ENCODE measurements around the gene NOD1. TPM values are rescaled to one million over a fixed set of nuclear protein-coding genes. Genes with fewer than 3 reads are reported as not detected.
"Not testable (repeated sequence)": the region's sequence is repeated elsewhere in the genome, so short reads cannot be mapped to it uniquely, and the experiment has no call there.

The NOD1 gene
- total RNA-seq, 1 experiment from 2014 or later: 17.5 TPM

DNA sequence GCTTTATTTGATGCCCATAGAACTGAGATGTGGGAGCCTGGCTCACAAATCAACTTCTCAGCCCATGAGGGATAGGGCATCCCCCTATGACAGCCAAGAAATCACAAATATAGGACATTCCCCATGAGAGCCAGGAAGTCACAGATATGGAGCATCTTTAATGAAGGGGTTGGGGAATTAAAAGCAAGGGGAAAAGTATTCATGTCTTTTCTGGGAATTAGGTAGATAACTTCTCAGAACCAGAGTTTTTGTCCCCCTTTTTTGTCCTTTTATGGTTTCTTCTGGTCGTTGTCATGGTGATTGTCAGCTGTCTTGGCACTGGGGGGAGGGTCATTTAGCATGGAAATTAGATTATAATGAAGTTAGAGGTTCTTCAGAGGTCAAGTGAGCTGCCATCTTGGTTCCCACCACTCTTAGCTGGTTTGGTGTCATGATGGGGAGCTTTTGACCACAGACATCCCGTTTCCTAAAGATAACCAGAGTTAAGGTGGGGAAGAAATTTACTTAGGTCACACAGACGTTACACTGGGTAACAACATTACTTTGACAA, 56.9 kb downstream of the NOD1 start:
- DNase-seq (ENCODE audit: low read depth): no peak

DNA sequence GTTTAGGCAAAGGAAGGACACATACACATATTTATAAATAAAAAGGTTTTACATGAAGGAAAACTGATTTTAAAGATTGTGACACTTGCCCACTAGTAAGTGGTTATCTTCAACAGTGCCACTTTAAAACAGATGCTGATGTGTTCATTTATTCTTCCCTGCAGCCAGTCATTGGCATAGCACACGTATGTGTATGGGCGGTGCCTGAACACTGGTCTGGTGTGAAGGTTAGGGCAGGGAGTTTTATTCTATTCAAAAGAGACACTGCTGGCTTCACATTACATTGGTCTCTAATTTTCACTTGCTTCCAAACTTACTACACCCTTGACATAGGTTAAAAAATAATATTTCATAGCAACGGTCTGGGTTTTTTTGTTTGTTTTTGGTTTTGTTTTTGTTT, 57.9 kb downstream of the NOD1 start:
- DNase-seq (ENCODE audit: low read depth): no peak

DNA sequence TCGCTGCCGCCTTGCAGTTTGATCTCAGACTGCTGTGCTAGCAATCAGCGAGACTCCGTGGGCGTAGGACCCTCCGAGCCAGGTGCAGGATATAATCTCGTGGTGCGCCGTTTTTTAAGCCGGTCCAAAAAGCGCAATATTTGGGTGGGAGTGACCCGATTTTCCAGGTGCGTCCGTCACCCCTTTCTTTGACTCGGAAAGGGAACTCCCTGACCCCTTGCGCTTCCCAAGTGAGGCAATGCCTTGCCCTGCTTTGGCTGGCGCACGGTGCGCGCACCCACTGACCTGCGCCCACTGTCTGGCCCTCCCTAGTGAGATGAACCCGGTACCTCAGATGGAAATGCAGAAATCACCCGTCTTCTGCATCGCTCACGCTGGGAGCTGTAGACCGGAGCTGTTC, 58.5 kb downstream of the NOD1 start:
- DNase-seq (ENCODE audit: low read depth): not testable (repeated sequence)

DNA sequence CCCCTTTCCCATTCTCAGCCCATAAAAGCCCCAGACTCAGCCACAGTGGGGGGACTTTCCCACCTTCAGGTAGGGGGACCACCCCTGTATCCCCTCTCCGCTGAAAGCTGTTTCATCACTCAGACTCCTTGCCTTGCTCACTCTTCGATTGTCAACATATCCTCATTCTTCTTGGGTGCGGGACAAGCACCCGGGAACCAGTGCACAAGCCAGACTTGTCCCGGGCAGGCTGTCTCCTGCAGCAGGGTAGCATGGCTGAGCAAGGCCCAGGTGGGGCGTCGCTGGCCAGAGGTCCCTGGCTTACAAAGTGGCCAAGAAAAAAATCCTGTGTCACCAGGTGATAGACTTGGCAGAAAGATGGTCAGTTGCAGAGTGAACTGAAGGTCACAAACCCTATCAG, 64.7 kb downstream of the NOD1 start:
- no peak for DNase-seq (ENCODE audit: low read depth)

DNA sequence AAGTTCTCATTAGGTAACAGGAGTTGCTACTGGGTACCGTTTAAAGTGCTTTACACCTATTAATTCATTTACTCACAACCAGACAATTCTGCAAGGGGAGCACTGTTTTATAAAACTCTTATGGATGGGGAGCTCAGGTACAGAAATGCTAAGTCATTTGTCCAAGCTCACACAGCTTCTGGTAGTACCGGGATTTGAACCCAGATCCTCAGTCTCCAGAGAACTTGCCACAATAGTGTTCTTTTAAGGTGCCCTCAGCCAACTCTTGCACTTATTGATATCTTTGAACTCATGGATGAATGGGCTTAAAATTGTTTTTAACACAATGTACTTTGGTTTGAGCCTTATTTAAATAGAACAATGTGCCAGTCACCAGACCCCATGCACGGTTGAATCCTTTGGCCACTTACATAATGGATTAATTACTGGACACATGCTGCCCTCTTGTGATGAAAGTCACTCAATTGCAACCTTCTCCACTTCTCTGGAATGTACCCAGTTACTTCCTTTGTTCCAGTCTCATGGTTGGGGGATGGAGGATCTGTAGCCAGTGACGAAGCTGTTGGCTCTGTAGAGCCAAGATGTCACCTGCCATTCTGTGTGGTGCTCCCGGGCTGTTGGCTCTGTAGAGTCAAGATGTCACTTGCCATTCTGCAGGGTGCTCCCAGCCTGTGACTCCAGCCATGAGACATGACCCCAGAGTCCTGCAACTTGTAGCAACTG, 65.6 kb downstream of the NOD1 start:
- DNase-seq (ENCODE audit: low read depth): peak; percentile 93

DNA sequence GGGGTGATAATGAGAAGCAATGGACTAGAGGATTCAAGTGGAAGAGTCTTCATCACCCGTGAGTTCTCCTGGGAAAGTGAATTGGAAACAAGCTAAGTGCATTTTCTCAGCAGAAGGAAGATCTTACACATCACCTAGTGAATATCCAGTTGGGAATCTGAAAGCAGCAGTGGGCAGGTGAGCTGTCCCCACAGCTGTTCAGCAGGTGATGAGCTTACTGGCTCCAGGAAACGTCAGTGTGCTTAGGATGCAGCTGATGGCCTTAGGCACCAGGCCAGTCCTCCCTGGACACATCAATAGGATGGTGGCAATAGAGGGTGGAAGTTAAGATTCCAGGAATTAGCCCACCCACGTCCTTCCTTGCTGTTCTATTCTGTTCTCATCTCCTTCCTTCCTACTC, 66.7 kb downstream of the NOD1 start:
- DNase-seq (ENCODE audit: low read depth): no peak

DNA sequence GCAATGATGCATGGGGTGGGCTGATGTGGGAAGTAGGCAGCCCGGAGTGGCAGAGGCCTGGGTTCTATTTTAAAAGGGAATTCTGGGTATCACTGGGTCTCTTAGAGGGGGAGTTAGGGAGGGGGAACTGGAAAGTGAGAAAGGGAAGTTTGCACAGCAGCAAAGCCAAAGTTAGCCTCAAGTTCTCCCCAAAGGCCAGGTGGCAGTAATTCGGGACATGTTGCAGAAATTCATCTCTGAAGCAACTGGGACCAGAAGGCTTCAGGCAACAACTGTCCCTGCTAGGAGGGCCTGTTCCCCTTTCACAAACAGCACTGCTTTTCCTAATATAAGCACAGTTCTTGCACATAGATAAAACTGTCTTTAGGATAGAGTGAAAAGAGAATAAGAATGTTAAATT, 67.4 kb downstream of the NOD1 start:
- DNase-seq (ENCODE audit: low read depth): no peak

DNA sequence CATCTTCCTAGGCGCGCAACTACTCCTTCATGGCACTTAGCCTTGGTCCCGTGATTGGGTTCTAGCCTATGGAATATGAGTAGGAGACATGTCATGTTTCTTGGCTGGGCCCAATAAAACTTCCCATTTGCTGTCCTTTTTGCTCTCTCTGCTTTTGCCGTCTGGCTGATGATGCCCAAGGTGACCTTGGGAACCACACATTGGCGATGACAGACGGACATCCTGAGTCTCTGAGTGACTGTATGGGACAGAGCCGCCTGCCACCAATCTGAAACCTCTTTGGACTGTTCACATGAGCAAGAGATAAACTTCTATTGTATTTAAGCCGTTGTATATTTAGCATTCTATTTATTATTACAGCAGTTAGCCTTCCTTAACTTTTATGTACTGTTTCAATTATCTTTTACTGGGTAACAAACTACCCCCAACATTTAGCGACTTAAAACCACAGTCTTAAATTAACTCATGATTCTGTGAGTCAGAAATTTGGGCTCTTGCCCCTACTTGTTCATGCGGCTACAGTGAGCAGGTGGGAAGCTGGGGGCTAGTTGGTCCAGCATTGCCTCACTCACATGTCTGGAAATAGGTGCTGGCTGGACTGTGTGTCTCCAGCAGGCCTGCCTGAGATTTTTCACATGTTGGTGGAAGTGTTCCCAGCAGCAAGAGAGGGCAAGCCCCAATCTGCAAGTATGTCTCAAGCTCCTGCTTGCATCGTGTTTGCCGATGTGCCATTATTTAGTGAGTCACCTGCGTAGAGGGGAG, 71.7 kb downstream of the NOD1 start:
- peak; percentile 81 for DNase-seq (ENCODE audit: low read depth)

DNA sequence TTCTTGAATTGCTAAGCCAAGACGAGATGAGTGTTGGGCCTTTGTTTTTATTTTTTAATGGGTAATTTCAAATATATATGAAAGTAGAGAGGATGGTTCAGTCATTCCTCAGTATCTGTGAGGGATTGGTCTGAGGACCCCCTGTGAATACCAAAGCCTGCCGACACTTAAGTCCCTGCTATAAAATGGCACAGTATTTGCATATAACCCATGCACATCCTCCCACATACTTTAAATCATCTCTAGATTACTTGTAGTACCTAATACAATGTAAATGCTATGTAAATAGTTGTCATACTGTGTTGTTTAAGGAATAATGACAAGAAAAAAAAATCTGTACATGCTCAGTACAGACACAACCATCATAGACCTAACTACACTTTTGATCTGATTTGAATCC, 73.4 kb downstream of the NOD1 start:
- DNase-seq (ENCODE audit: low read depth): no peak

DNA sequence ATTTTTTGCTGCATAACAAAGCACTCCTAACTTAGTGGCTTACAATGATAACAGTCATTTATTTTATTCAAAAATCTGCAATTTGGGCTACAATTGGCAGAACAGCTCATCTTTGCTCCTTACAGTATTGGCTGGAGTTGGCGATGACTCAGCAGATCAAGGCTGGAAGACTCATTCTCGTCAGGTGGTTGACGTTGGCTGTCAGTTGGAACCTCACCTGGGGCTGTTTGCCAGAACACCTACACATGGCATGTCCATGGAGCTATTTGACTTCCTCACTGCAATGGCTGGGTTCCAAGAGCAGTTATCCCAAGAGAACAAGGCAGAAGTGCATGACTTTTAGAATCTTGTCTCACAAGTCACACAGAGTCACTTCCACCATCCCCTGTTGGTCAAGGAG, 75.1 kb downstream of the NOD1 start:
- no peak for DNase-seq (ENCODE audit: low read depth)

DNA sequence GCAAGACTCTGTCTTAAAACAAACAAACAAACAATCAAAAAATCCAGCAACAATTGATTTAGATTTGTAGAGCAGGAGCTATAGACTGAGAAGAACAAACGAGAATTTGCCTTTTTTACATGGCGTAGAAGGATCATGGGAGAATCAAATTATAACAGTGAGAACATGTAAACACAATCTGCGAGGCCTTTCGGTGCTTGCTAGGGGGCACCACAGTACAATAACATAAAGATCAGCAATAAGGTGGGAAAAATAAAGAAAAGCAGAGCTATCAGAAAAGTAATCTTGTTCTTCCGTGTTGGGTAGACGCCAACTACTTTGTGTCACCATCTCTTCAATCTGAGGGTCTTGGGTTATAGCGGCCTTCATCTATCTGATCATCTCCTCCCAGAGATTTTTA, 82.2 kb downstream of the NOD1 start:
- no peak for DNase-seq (ENCODE audit: low read depth)

DNA sequence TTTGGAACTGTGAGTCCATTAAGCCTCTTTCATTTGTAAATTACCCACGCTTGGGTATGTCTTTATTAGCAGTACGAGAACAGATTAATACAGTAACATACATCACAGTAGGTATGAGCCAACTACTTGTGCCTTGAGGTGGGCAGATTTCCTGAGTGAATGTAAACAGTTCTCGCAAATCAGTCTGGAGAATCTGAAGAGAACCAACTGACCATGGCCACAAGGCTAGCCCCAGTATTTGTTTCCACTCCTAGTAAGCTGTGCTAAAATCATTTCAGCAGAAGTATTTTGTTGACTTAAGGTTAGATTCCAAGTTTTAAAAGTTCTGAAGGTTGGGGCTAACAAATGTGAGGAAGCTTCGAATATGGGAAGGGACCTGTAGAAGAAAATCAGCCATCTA, 82.9 kb downstream of the NOD1 start:
- no peak for DNase-seq (ENCODE audit: low read depth)

DNA sequence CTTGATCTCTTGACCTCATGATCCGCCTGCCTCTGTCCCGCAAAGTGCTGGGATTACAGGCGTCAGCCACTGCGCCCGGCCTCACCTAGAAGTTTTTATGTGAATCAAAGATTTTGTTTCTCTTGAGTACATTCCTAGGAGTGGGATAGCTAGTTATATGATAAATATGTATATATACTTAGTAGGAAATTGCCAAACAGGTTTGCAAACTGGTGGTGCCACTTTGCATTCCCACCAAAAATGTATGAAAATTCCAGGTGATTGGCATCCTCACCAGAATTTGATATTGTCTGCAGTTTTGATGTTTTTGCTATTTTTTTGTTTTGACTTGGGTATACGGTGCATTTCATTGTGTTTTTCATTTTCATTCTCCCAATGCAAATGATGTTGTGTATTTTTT, 86.8 kb downstream of the NOD1 start:
- DNase-seq (ENCODE audit: low read depth): no peak

DNA sequence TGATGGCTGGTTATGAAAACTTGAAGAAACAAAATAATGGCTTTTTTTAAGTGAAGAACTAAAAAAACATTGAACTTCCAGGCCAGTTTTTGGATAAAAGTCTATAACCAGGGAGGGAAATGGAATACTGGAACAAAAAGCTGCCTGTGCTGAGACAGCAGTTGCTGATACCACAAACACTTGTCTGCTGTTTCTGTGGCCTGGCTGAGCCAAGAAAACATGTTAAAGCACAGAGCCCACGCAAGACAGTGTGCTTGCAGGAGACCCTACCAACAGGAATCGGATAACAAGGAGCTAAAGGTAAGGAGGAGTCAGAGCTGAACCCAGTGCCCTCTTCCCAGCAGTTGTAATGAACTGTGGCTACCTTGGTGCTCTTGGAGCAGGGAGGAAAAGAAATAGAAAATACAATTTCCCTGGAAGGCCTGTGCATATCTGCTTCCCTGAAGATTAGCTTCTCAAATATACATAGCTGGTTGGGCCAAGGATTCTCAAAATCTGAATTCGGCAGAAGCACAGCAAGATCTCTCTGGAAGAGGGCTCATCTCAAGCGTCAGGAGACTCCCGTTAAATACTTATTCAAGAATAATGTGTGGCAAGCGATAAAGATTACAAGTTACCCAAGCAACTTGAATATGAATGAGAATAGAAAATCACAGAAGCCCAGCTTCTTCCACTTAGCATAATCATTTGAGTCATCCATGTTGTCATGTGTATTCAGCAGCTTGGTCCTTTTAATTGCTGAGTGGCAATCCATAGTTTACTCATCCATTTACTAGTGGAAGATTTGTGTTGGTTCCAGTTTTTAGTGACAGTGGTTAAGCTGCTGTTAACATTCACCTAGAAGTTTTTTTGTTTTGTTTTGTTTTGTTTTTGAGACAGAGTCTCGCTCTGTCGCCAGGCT, 87.6 kb downstream of the NOD1 start:
- DNase-seq (ENCODE audit: low read depth): no peak

DNA sequence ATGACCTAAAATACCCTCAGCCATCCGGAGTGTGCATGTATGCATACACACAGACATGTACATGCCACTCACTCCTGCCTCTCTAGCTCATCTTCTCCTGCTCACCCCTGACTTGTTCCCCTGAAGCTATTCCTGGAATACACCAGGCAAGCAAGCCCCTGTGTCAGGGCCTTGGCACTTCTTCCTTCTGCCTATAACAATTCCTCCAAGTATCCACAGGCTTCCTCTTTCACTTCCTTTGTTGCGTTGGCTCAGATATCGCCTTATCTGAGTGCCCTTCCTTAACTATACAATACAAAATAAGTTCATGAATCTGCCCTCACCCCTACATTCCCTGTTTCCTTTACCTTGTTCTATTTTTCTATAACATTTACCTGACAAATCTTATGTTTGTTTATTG, 88.8 kb downstream of the NOD1 start:
- DNase-seq (ENCODE audit: low read depth): no peak

DNA sequence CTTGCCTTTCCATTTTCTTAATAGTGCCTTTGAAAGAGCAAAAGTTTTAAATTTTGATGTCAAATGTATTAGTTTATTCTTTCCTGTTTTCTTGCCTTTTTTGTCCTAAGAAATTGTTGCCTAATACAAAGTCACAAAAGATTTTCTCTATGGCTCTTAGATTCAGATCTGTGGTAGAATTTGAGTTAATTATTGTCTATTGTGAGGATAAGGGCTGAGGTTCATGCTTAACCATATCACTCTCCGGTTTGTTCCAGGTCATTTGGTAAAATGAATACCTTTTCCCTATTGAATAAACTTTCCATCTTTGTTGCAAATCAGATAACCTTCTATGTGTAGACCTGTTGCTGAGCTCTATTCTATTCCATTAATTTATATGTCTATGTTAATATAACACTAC, 96.0 kb downstream of the NOD1 start:
- no peak for DNase-seq (ENCODE audit: low read depth)

DNA sequence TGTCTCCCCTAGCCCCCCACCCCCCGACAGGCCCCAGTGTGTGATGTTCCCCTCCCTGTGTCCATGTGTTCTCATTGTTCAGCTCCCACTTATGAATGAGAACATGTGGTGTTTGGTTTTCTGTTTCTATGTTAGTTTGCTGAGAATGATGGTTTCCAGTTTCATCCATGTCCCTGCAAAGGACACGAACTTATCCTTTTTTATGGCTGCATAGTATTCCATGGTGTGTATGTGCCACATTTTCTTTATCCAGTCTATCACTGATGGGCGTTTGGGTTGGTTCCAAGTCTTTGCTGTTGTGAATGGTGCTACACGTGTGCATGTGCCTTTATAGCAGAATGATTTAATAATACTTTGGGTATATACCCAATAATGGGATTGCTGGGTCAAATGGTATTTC, 97.8 kb downstream of the NOD1 start:
- not testable (repeated sequence) for DNase-seq (ENCODE audit: low read depth)

DNA sequence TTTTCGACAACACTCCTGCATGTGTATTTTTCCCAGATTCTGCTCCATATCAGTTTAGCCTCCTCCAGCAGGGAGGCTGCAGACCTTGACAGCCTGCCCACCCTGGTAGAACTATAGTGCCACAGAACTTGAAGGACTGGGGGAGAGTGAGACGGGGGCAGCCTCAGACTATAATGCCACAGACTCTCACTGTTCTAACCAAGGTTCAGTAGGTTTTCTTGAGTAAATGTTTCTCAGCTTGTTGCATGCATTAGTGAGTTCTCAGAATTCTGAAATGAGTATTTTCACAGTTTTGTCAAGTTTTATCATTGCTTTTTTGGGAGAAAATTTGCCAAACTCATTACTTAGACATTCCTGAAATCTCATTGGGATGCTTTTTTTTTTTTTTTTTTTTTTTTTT, 98.3 kb downstream of the NOD1 start:
- DNase-seq (ENCODE audit: low read depth): no peak

DNA sequence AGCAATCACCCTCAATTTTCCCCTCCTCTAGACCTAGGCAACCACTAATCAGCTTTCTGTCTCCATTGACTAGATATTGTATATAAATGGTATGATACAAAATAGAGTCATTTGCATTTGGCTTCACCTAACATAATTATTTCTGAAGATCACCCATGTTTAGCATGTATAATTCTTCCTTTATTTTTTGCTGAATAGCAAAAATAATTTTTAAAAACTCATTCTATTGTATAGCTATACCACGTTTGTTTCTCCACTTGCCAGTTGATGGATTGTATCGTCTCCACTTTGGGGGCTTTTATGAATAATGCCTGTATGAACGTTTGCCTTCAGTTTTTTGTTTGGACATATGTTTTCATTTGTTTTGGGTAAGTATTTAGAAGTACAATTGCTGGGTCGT, 98.8 kb downstream of the NOD1 start:
- no peak for DNase-seq (ENCODE audit: low read depth)

DNA sequence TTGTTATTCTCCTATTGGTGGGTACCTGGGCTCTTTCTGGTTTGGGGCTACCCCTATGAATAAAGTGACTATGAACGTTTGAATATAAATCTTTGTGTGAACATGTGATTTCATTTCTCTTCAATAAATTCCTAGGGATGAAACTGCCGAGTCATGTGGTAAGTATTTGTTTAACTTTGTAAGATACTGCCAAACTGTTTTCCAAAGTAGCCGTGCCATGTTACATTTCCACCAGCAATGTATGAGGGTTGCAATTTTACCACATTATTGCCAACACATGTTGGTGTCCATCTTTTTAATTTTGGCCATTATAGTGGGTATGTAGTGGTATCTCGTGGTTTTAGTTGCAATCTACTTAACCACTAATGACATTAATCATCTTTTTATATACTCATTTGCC, 99.5 kb downstream of the NOD1 start:
- peak; percentile 89 for DNase-seq (ENCODE audit: low read depth)

DNA sequence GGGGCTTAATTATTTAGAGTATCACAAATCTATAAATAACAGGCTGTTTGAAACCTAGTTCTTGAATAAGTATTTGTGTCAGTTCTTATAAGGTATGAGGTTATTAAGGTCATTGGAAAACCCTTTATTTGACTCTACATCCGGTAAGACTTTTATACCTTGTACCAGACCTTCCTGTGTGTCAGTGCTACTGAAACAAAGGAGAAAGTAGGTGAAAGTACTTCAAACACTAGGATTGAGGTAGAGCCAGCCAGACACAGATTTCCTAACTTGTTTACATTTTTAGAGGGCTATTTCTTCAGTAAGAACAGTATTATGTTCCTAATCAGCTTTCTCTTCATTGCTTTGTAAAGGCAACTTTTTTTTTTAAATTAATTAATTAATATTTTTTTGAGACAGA, 100.3 kb downstream of the NOD1 start:
- DNase-seq (ENCODE audit: low read depth): no peak
